HepG2 (cell line): ENCODE data around the gene WWTR1. TPM values are rescaled to one million over a fixed set of nuclear protein-coding genes. Genes with fewer than 3 reads are reported as not detected.

ENCODE experiments used
- AHR ChIP-seq: IDR thresholded peaks from 2 replicates; pipeline ENCODE4 v1.6.1; 2018; ENCODE audit warnings: missing genetic modification reagents, missing compliant biosample characterization
- DBP ChIP-seq: sonication (generic); formaldehyde crosslinking; IDR thresholded peaks from 2 replicates; pipeline ENCODE4 v1.4.0; 2020; ENCODE audit warnings: missing genetic modification reagents; ENCODE audit errors: not compliant biosample characterization
- GATAD1 ChIP-seq: IDR thresholded peaks from 2 replicates; pipeline ENCODE4 v1.6.1; 2016; ENCODE audit warnings: missing genetic modification reagents, missing compliant biosample characterization
- KLF9 ChIP-seq: IDR thresholded peaks from 2 replicates; pipeline ENCODE4 v1.6.1; 2016; ENCODE audit warnings: low read depth
- MXD1 ChIP-seq: sonication (generic); formaldehyde crosslinking; IDR thresholded peaks from 2 replicates; pipeline ENCODE4 v1.4.0; 2020; ENCODE audit warnings: mild to moderate bottlenecking, missing genetic modification reagents
- REPIN1 ChIP-seq: sonication (generic); formaldehyde crosslinking; IDR thresholded peaks from 2 replicates; pipeline ENCODE4 v1.8.0; 2022; ENCODE audit warnings: missing genetic modification reagents, low read depth, mild to moderate bottlenecking, borderline replicate concordance
- SOX6 ChIP-seq, 2 experiments: fragments of 450-650 bp in 1 of 2; sonication (generic) in 1 of 2; formaldehyde crosslinking in 1 of 2; IDR thresholded peaks; 2 replicates each; pipeline versions ENCODE4 v1.4.0 to v1.6.1; 2017 to 2020; ENCODE audit warnings: antibody characterized with exemption in 1 of 2, mild to moderate bottlenecking in 1 of 2, missing genetic modification reagents in 1 of 2
- SRF ChIP-seq: IDR thresholded peaks from 2 replicates; pipeline ENCODE4 v1.6.1; 2011; ENCODE audit warnings: mild to moderate bottlenecking, low read depth, low read length, moderate library complexity
- ZBTB39 ChIP-seq: sonication (generic); formaldehyde crosslinking; IDR thresholded peaks from 2 replicates; pipeline ENCODE4 v1.5.0; 2020; ENCODE audit warnings: missing genetic modification reagents
- ZNF142 ChIP-seq: sonication (generic); formaldehyde crosslinking; IDR thresholded peaks from 2 replicates; pipeline ENCODE4 v1.4.0; 2020; ENCODE audit warnings: missing genetic modification reagents
- ZNF251 ChIP-seq: sonication (generic); formaldehyde crosslinking; IDR thresholded peaks from 2 replicates; pipeline ENCODE4 v1.9.0; 2021; ENCODE audit warnings: mild to moderate bottlenecking, missing genetic modification reagents
- ZNF691 ChIP-seq: sonication (generic); formaldehyde crosslinking; IDR thresholded peaks from 2 replicates; pipeline ENCODE4 v1.4.0; 2020; ENCODE audit warnings: missing genetic modification reagents, low read depth, mild to moderate bottlenecking, borderline replicate concordance
- ZNF772 ChIP-seq: sonication (generic); formaldehyde crosslinking; IDR thresholded peaks from 2 replicates; pipeline ENCODE4 v1.5.0; 2020; ENCODE audit warnings: mild to moderate bottlenecking, missing genetic modification reagents
- ZUFSP ChIP-seq: sonication (generic); formaldehyde crosslinking; IDR thresholded peaks from 2 replicates; pipeline ENCODE4 v1.9.0; 2021; ENCODE audit warnings: missing genetic modification reagents, mild to moderate bottlenecking, borderline replicate concordance
- polyA plus RNA-seq, 8 experiments: library from polyadenylated mRNA; depleted of rRNA in 3 of 8; stranded (reverse) in 7 of 8; unstranded in 1 of 8; fragments of >200 nt; fragmentation: Illumina TruSeq in 4 of 8; extraction: Trizol in 4 of 8; gene quantifications; 2 replicates each; pipeline versions ENCODE4 v1.2.1 to v1.2.3, GENCODE V29; 2011 to 2016; ENCODE audit warnings: low read depth in 4 of 8, missing spikeins in 1 of 8, mixed read lengths in 1 of 8; ENCODE audit not compliant: insufficient read depth in 1 of 8
- total RNA-seq, 5 experiments: library from RNA; depleted of rRNA; stranded (reverse); fragments of >200 nt; fragmentation: Illumina TruSeq; extraction: Trizol; gene quantifications; 2 replicates each; pipeline ENCODE4 v1.2.3, GENCODE V29; 2016; ENCODE audit warnings: low read depth in 1 of 5

Gene WWTR1
- total and polyA plus RNA-seq, 2 of the 13 experiments (the other 11 are each of a cell fraction or from before 2014, with no cell fraction given), result 19.7 to 139 TPM

- no peak for TF ChIP-seq ZNF142 (CRISPR knock-in tag)
- TF ChIP-seq AHR (CRISPR knock-in tag), result no peak
- no peak for TF ChIP-seq DBP
- TF ChIP-seq KLF9, result 0 out of 2 replicates have a peak, but pooled peaks have one; percentile 25
- TF ChIP-seq SOX6 (IDR thresholded peaks at IDR 0.05), result no peak
- TF ChIP-seq SOX6 (CRISPR knock-in tag; IDR thresholded peaks at IDR 0.05), result peak; percentile 83
- no peak for TF ChIP-seq ZNF691 (CRISPR knock-in tag)
- TF ChIP-seq GATAD1, result 0 out of 2 replicates have a peak, but pooled peaks have one; percentile 36
- no peak; the same call in 1 of the 2 replicates for TF ChIP-seq REPIN1
- peak; percentile 75; the same call in 1 of the 2 replicates for TF ChIP-seq ZNF772
- TF ChIP-seq SRF, result no peak
- no peak for TF ChIP-seq ZUFSP (CRISPR knock-in tag)
- no peak for TF ChIP-seq ZBTB39 (CRISPR knock-in tag)
- no peak for TF ChIP-seq MXD1 (CRISPR knock-in tag)
- TF ChIP-seq ZNF251, result no peak
Measured at GRCh38 chr3:149493315-149494021, 164.4 kb downstream of the WWTR1 start (continued).
